Stimulated activated CD4-positive, alpha-beta T cell treated with anti-CD3 and anti-CD28 coated beads, Interleukin-1b, Interleukin-23, amount 100 ng/mL, for 48 hours (primary cell): ENCODE results near the gene TBC1D12.

Experiments used
- DNase-seq: peaks from one replicate; pipeline ENCODE4 v3.0.0-alpha.2; 2020

Gene TBC1D12

GRCh38 chr10:94409021-94409657 is 6.8 kb downstream of the TBC1D12 start:
- no peak for DNase-seq

- DNase-seq: no peak
Observed at GRCh38 chr10:94411304-94411703, 9.0 kb downstream of the TBC1D12 start.

- no peak for DNase-seq
Observed at GRCh38 chr10:94412449-94412848, 10.1 kb downstream of the TBC1D12 start.

GRCh38 chr10:94413361-94413760 is 11.0 kb downstream of the TBC1D12 start:
- no peak for DNase-seq

- DNase-seq: no peak
Observed at GRCh38 chr10:94416896-94417295, 14.6 kb downstream of the TBC1D12 start.

GRCh38 chr10:94417321-94417720 is 15.0 kb downstream of the TBC1D12 start:
- no peak for DNase-seq

GRCh38 chr10:94420516-94420915 is 18.2 kb downstream of the TBC1D12 start:
- no peak for DNase-seq

- no peak for DNase-seq
Observed at GRCh38 chr10:94420998-94421528, 18.7 kb downstream of the TBC1D12 start.

- no peak for DNase-seq
Observed at GRCh38 chr10:94423627-94424026, 21.3 kb downstream of the TBC1D12 start.

- DNase-seq: no peak
Observed at GRCh38 chr10:94424714-94425337, 22.5 kb downstream of the TBC1D12 start.

- no peak for DNase-seq
Observed at GRCh38 chr10:94425942-94426341, 23.6 kb downstream of the TBC1D12 start.

GRCh38 chr10:94427166-94427565 is 24.8 kb downstream of the TBC1D12 start:
- DNase-seq: no peak

GRCh38 chr10:94428766-94429707 is 26.7 kb downstream of the TBC1D12 start:
- no peak for DNase-seq

- DNase-seq: no peak
Observed at GRCh38 chr10:94430701-94431100, 28.4 kb downstream of the TBC1D12 start.

GRCh38 chr10:94432443-94432842 is 30.1 kb downstream of the TBC1D12 start:
- DNase-seq: no peak

GRCh38 chr10:94439275-94439861 is 37.0 kb downstream of the TBC1D12 start:
- DNase-seq: no peak

GRCh38 chr10:94440096-94440495 is 37.8 kb downstream of the TBC1D12 start:
- no peak for DNase-seq

GRCh38 chr10:94443047-94443446 is 40.7 kb downstream of the TBC1D12 start:
- DNase-seq: no peak

- DNase-seq: no peak
Observed at GRCh38 chr10:94443549-94443948, 41.2 kb downstream of the TBC1D12 start.

- no peak for DNase-seq
Observed at GRCh38 chr10:94450782-94451181, 48.4 kb downstream of the TBC1D12 start.

- DNase-seq: no peak
Observed at GRCh38 chr10:94451883-94452519, 49.7 kb downstream of the TBC1D12 start.

- DNase-seq: no peak
Observed at GRCh38 chr10:94456942-94457341, 54.6 kb downstream of the TBC1D12 start.

GRCh38 chr10:94459385-94459784 is 57.0 kb downstream of the TBC1D12 start:
- no peak for DNase-seq
